HepG2 (cell line): ENCODE results near the gene TOB2. TPM values are rescaled to one million over a fixed set of nuclear protein-coding genes. Genes with fewer than 3 reads are reported as not detected.

Experiments used
- ATAC-seq: fragments of 200-7000 bp; cut with Tn5 transposase; 3 replicates; pipeline ENCODE4 v1.9.1; 2020; ENCODE audit warnings: mild to moderate bottlenecking, moderate library complexity
- BruUV-seq: library from RNA; stranded (reverse); fragments of 400-500 nt; replicated peaks from 2 replicates; lab custom pipeline; 2021; lab: Mats Ljungman, UMichigan
- CTCF ChIA-PET: fragments of 300-600 bp; formaldehyde crosslinking; extraction: SDS; loops from one replicate; lab custom pipeline; 2021; ENCODE audit warnings: low total read pairs, inconsistent platforms, low intra/inter-chr PET ratio; lab: Yijun Ruan, JAX
- POLR2A ChIA-PET: fragments of 350-600 bp; sonication (Branson Sonifier 250); formaldehyde crosslinking; loops from one replicate; lab custom pipeline; 2020; ENCODE audit warnings: antibody characterized with exemption, inconsistent platforms; lab: Yijun Ruan, JAX
- DNase-seq: peaks from one replicate; pipeline ENCODE4 v3.0.0-alpha.2; 2015; ENCODE audit warnings: low spot score
- FAIRE-seq: peaks from 3 replicates; lab custom pipeline; 2011; peaks lifted over from hg19 to GRCh38; lab: Jason Lieb, UNC
- H2AFZ ChIP-seq: one replicate; pipeline ENCODE4 v1.6.1; 2011; ENCODE audit warnings: low read length, inconsistent platforms
- H3K27ac ChIP-seq: fragments of 300-600 bp; 3 replicates; pipeline ENCODE4 v1.8.0; 2011; ENCODE audit warnings: mixed run types, mild to moderate bottlenecking, mixed read lengths, low read length, inconsistent platforms; ENCODE audit not compliant: insufficient read depth; ENCODE audit errors: extremely low read length
- H3K27me3 ChIP-seq, 2 experiments: fragments of 200-600 bp in 1 of 2; 2 replicates in 1 of 2; 3 replicates in 1 of 2; pipeline versions ENCODE4 v1.6.0 to v1.8.0; 2011; ENCODE audit warnings: low read length in 2 of 2, mild to moderate bottlenecking in 2 of 2, moderate library complexity in 2 of 2, inconsistent platforms in 1 of 2; ENCODE audit not compliant: insufficient read depth in 2 of 2, control insufficient read depth in 1 of 2
- H3K36me3 ChIP-seq, 2 experiments: fragments of 200-600 bp in 1 of 2; replicated peaks in 1 of 2; 2 replicates in 1 of 2; 3 replicates in 1 of 2; pipeline versions ENCODE4 v1.5.1 to v1.8.0; 2011; ENCODE audit warnings: low read length in 2 of 2, inconsistent platforms in 1 of 2; ENCODE audit not compliant: insufficient read depth in 2 of 2, control insufficient read depth in 1 of 2
- H3K4me1 ChIP-seq: 2 replicates; pipeline ENCODE4 v1.5.1; 2012; ENCODE audit warnings: low read length, inconsistent platforms; ENCODE audit not compliant: insufficient read depth
- H3K4me2 ChIP-seq: 2 replicates; pipeline ENCODE4 v1.6.0; 2011; ENCODE audit warnings: low read depth, low read length, inconsistent platforms
- H3K4me3 ChIP-seq, 3 experiments: fragments of 200-600 bp in 1 of 3; sonication (generic), shearing (Covaris generic) in 1 of 3; replicated peaks in 1 of 3; 2 replicates each; pipeline ENCODE4 v1.5.1; 2011 to 2016; ENCODE audit warnings: low read length in 3 of 3, inconsistent platforms in 2 of 3, low read depth in 2 of 3, mild to moderate bottlenecking in 2 of 3, control low read depth in 1 of 3, mixed read lengths in 1 of 3; ENCODE audit not compliant: insufficient read depth in 1 of 3
- H3K79me2 ChIP-seq: one replicate; pipeline ENCODE4 v1.6.1; 2011; ENCODE audit warnings: low read length, inconsistent platforms; ENCODE audit not compliant: insufficient read depth
- H3K9ac ChIP-seq: 2 replicates; pipeline ENCODE4 v1.6.0; 2011; ENCODE audit warnings: mild to moderate bottlenecking, low read depth, low read length, inconsistent platforms; ENCODE audit not compliant: insufficient read depth
- H3K9me3 ChIP-seq: 2 replicates; pipeline ENCODE4 v1.5.1; 2012; ENCODE audit warnings: mild to moderate bottlenecking, low read length
- H4K20me1 ChIP-seq: 2 replicates; pipeline ENCODE4 v1.6.0; 2011; ENCODE audit warnings: inconsistent platforms, mild to moderate bottlenecking, low read length, moderate library complexity; ENCODE audit not compliant: insufficient read depth
- ATF2 ChIP-seq: sonication (generic); formaldehyde crosslinking; IDR thresholded peaks from 2 replicates; pipeline ENCODE4 v1.4.0; 2020; ENCODE audit warnings: missing genetic modification reagents
- GFI1 ChIP-seq: sonication (generic); formaldehyde crosslinking; IDR thresholded peaks from 2 replicates; pipeline ENCODE4 v1.5.0; 2020; ENCODE audit warnings: missing genetic modification reagents, mild to moderate bottlenecking, borderline replicate concordance
- HOXA7 ChIP-seq: sonication (generic); formaldehyde crosslinking; IDR thresholded peaks from 2 replicates; pipeline ENCODE4 v1.8.1; 2022; ENCODE audit warnings: mild to moderate bottlenecking, missing genetic modification reagents, moderate library complexity
- MZF1 ChIP-seq: sonication (generic); formaldehyde crosslinking; IDR thresholded peaks from 2 replicates; pipeline ENCODE4 v1.8.1; 2023; ENCODE audit warnings: mild to moderate bottlenecking, missing genetic modification reagents, borderline replicate concordance
- POLR2AphosphoS2 ChIP-seq: IDR thresholded peaks from 2 replicates; pipeline ENCODE4 v1.6.1; 2011; ENCODE audit warnings: low read depth, low read length, improper control_type of control experiment
- RAD51 ChIP-seq: fragments of 450-650 bp; IDR thresholded peaks from 2 replicates; pipeline ENCODE4 v1.6.1; 2016; ENCODE audit warnings: borderline replicate concordance
- TRAFD1 ChIP-seq: sonication (generic); formaldehyde crosslinking; IDR thresholded peaks from 2 replicates; pipeline ENCODE4 v1.5.1; 2020; ENCODE audit warnings: missing genetic modification reagents, mild to moderate bottlenecking, borderline replicate concordance
- XRCC5 ChIP-seq: fragments of 200-400 bp; formaldehyde crosslinking; optimal IDR thresholded peaks from 2 replicates; pipeline ENCODE3; 2017; ENCODE audit warnings: mild to moderate bottlenecking, low read length
- ZBTB38 ChIP-seq: sonication (generic); formaldehyde crosslinking; IDR thresholded peaks from 2 replicates; pipeline ENCODE4 v1.5.1; 2020; ENCODE audit warnings: mild to moderate bottlenecking, missing genetic modification reagents
- ZNF772 ChIP-seq: sonication (generic); formaldehyde crosslinking; IDR thresholded peaks from 2 replicates; pipeline ENCODE4 v1.5.0; 2020; ENCODE audit warnings: mild to moderate bottlenecking, missing genetic modification reagents
- ZNF883 ChIP-seq: sonication (generic); formaldehyde crosslinking; IDR thresholded peaks from 2 replicates; pipeline ENCODE4 v1.5.1; 2020; ENCODE audit warnings: mild to moderate bottlenecking, missing genetic modification reagents; ENCODE audit errors: not compliant biosample characterization
- WGBS: methylation state at CpG from one replicate; pipeline ENCODE4 v1.1.6; 2017; ENCODE audit warnings: low lambda C conversion rate; 5-methylcytosine and 5-hydroxymethylcytosine counted together
- in situ Hi-C: cut with HindIII; loops from 2 replicates; pipeline ENCODE4 v1.10.0; 2017; ENCODE audit warnings: low pct_unique_long_range_greater_than_20kb; ENCODE audit not compliant: extremely low pct_ligation_motif_present
- intact Hi-C: fragments of 100-400 bp; cut with micrococcal nuclease; formaldehyde crosslinking; loops from one replicate; pipeline ENCODE4 v1.10.0; 2022; ENCODE audit not compliant: unreplicated experiment
- polyA plus RNA-seq, 8 experiments: library from polyadenylated mRNA; depleted of rRNA in 3 of 8; stranded (reverse) in 7 of 8; unstranded in 1 of 8; fragments of >200 nt; fragmentation: Illumina TruSeq in 4 of 8; extraction: Trizol in 4 of 8; gene quantifications; 2 replicates each; pipeline versions ENCODE4 v1.2.1 to v1.2.3, GENCODE V29; 2011 to 2016; ENCODE audit warnings: low read depth in 4 of 8, missing spikeins in 1 of 8, mixed read lengths in 1 of 8; ENCODE audit not compliant: insufficient read depth in 1 of 8
- total RNA-seq, 5 experiments: library from RNA; depleted of rRNA; stranded (reverse); fragments of >200 nt; fragmentation: Illumina TruSeq; extraction: Trizol; gene quantifications; 2 replicates each; pipeline ENCODE4 v1.2.3, GENCODE V29; 2016; ENCODE audit warnings: low read depth in 1 of 5

TOB2 gene
- total and polyA plus RNA-seq, 2 of the 13 experiments (the other 11 are each of a cell fraction or from before 2014, with no cell fraction given) = 12.2 to 13.7 TPM

GRCh38 chr22:41397143-41397811 is 49.3 kb downstream of the TOB2 start (continued):
- TF ChIP-seq TRAFD1 (CRISPR knock-in tag) = no peak; the same call in 1 of the 2 replicates
- no peak for TF ChIP-seq POLR2AphosphoS2
- TF ChIP-seq RAD51 = no peak
- TF ChIP-seq ZNF772 (CRISPR knock-in tag) = peak; percentile 39; the same call in 1 of the 2 replicates
- peak; percentile 59 for TF ChIP-seq ATF2
- TF ChIP-seq ZBTB38 (CRISPR knock-in tag) = no peak
- TF ChIP-seq, all 625 proteins: peak for 186

- WGBS = 97% methylated on average over 22 of the region's 37 CpGs
- Histone ChIP-seq H3K9me3 (no peaks in the 10 kb centered on the region), H3K4me2 (no peak overlapping the region), H3K27me3 (no peaks in the 10 kb centered on the region), H3K4me3 (no peak overlapping the region), H3K36me3 (peaks cover 2 to 17% of the 10 kb centered on the region in 2 experiments; a peak in 3 of 5 replicates), H3K4me1 (peaks cover 53% of the 10 kb centered on the region), H2AFZ (no peak overlapping the region), H4K20me1 (no peaks in the 10 kb centered on the region), H3K27ac (peak overlapping the region; percentile 92), H3K9ac (no peak overlapping the region), H3K79me2 (no peaks in the 10 kb centered on the region)
- DNase-seq (no peak), FAIRE-seq (no peak), ATAC-seq (no peak)
- intact Hi-C loops (no loop called here), in situ Hi-C loops (no loop called here)
- ChIA-PET CTCF (no interaction called here), POLR2A (interaction anchor here (1.1 to 4.8 kb wide), 3 partner anchors 13 to 50 kb away, joined by 3 to 60 read pairs (median 10); partner anchors contain the start of genes TEF and TOB2)
- BruUV-seq = no TSS peak
- TF ChIP-seq ZNF883 (CRISPR knock-in tag) (no peak), MZF1 (CRISPR knock-in tag) (no peak), XRCC5 (no peak), HOXA7 (CRISPR knock-in tag) (no peak), GFI1 (CRISPR knock-in tag) (no peak)
Measured at GRCh38 chr22:41395531-41396240, 50.9 kb downstream of the TOB2 start.
